ENCODE results near the gene CPVL. TPM values are rescaled to one million over a fixed set of nuclear protein-coding genes. Genes with fewer than 3 reads are reported as not detected.

The CPVL gene
- total RNA-seq, 2 donors from 2014 or later = 32.4 to 53.3 TPM

- no peak overlapping the region for H3K4me3 ChIP-seq (ENCODE audit: low read length)
- H3K4me3 Mint-ChIP-seq = no peak overlapping the region
- no peak for TF ChIP-seq CTCF (conservative IDR thresholded peaks at IDR 0.05)
- H3K36me3 ChIP-seq (ENCODE audit: control insufficient read depth, insufficient read depth, low read length) = no peaks in the 10 kb centered on the region
- WGBS, 2 experiments (ENCODE audit: insufficient coverage in 1 of 2, insufficient read length in 1 of 2) = 97% methylated on average over 6 to 12 of the region's 12 CpGs
- peaks cover 19% of the 10 kb centered on the region for H3K27me3 ChIP-seq (ENCODE audit: control insufficient read depth, insufficient read depth, low read length, poor library complexity, severe bottlenecking)
- H3K36me3 Mint-ChIP-seq (ENCODE audit: low read depth) = peaks cover 5% of the 10 kb centered on the region
- no peak overlapping the region for H3K27ac Mint-ChIP-seq
- H3K27ac ChIP-seq (ENCODE audit: low read depth, low read length) = no peak overlapping the region
- peaks cover 38% of the 10 kb centered on the region for H3K4me1 Mint-ChIP-seq
- peaks cover 26% of the 10 kb centered on the region for H3K27me3 Mint-ChIP-seq (ENCODE audit: insufficient read depth)
- peaks cover 2% of the 10 kb centered on the region for H3K4me1 ChIP-seq (ENCODE audit: control insufficient read depth, insufficient read depth, low read length)
- no peak overlapping the region for H3K9ac ChIP-seq (ENCODE audit: extremely low read depth, low read length, poor library complexity, severe bottlenecking)
- no peak for DNase-seq
- peaks cover 2% of the 10 kb centered on the region for H3K9me3 Mint-ChIP-seq
- no peaks in the 10 kb centered on the region for H3K9me3 ChIP-seq (ENCODE audit: control insufficient read depth, low read length)
Observed at GRCh38 chr7:29149036-29149435, 2.7 kb upstream of the CPVL start.

- Mint-ChIP-seq H3K4me3 (no peak overlapping the region), H3K36me3 (ENCODE audit: low read depth) (peaks cover 4% of the 10 kb centered on the region), H3K4me1 (peaks cover 37% of the 10 kb centered on the region), H3K27me3 (ENCODE audit: insufficient read depth) (peaks cover 36% of the 10 kb centered on the region), H3K9me3 (no peaks in the 10 kb centered on the region), H3K27ac (no peak overlapping the region)
- no peak for TF ChIP-seq CTCF (conservative IDR thresholded peaks at IDR 0.05)
- Histone ChIP-seq H3K27me3 (ENCODE audit: control insufficient read depth, insufficient read depth, low read length, poor library complexity, severe bottlenecking) (peaks cover 25% of the 10 kb centered on the region), H3K4me1 (ENCODE audit: control insufficient read depth, insufficient read depth, low read length) (peaks cover 2% of the 10 kb centered on the region), H3K9ac (ENCODE audit: extremely low read depth, low read length, poor library complexity, severe bottlenecking) (no peak overlapping the region), H3K4me3 (ENCODE audit: low read length) (no peak overlapping the region), H3K27ac (ENCODE audit: low read depth, low read length) (no peak overlapping the region), H3K36me3 (ENCODE audit: control insufficient read depth, insufficient read depth, low read length) (no peaks in the 10 kb centered on the region), H3K9me3 (ENCODE audit: control insufficient read depth, low read length) (no peaks in the 10 kb centered on the region)
- DNase-seq = no peak
- 95 to 100% methylated on average over 1 to 4 of the region's 4 CpGs for WGBS, 2 experiments (ENCODE audit: insufficient coverage in 1 of 2, insufficient read length in 1 of 2)
Observed at GRCh38 chr7:29147821-29148220, 1.5 kb upstream of the CPVL start.

GRCh38 chr7:29146888-29147609, 712 bp upstream of the CPVL start:
- H3K36me3 ChIP-seq (ENCODE audit: control insufficient read depth, insufficient read depth, low read length) = no peaks in the 10 kb centered on the region
- Mint-ChIP-seq H3K36me3 (ENCODE audit: low read depth) (peaks cover 4% of the 10 kb centered on the region), H3K4me1 (peaks cover 29% of the 10 kb centered on the region), H3K4me3 (peak overlapping the region; percentile 84), H3K27me3 (ENCODE audit: insufficient read depth) (peaks cover 38% of the 10 kb centered on the region), H3K27ac (peak overlapping the region; percentile 74), H3K9me3 (no peaks in the 10 kb centered on the region)
- H3K4me3 ChIP-seq (ENCODE audit: low read length) = peak overlapping the region; percentile 90
- H3K27me3 ChIP-seq (ENCODE audit: control insufficient read depth, insufficient read depth, low read length, poor library complexity, severe bottlenecking) = peaks cover 26% of the 10 kb centered on the region
- no peak overlapping the region for H3K27ac ChIP-seq (ENCODE audit: low read depth, low read length)
- peak; percentile 64 for DNase-seq
- WGBS, 2 experiments (ENCODE audit: insufficient coverage in 1 of 2, insufficient read length in 1 of 2) = 61 to 65% methylated on average over 13 to 14 of the region's 14 CpGs
- no peaks in the 10 kb centered on the region for H3K9me3 ChIP-seq (ENCODE audit: control insufficient read depth, low read length)
- H3K9ac ChIP-seq (ENCODE audit: extremely low read depth, low read length, poor library complexity, severe bottlenecking) = no peak overlapping the region
- peaks cover 2% of the 10 kb centered on the region for H3K4me1 ChIP-seq (ENCODE audit: control insufficient read depth, insufficient read depth, low read length)
- TF ChIP-seq CTCF (conservative IDR thresholded peaks at IDR 0.05) = peak; percentile 57
